Measurements from ENCODE around the gene DNAL1. TPM values are rescaled to one million over a fixed set of nuclear protein-coding genes. Genes with fewer than 3 reads are reported as not detected.

The DNAL1 gene
- total and polyA plus RNA-seq, 10 of the 15 experiments (the other 5 are each of a cell fraction or from before 2014, with no cell fraction given), result 2.4 to 18.2 (median 7.4) TPM

- TF ChIP-seq, protein P1, sequence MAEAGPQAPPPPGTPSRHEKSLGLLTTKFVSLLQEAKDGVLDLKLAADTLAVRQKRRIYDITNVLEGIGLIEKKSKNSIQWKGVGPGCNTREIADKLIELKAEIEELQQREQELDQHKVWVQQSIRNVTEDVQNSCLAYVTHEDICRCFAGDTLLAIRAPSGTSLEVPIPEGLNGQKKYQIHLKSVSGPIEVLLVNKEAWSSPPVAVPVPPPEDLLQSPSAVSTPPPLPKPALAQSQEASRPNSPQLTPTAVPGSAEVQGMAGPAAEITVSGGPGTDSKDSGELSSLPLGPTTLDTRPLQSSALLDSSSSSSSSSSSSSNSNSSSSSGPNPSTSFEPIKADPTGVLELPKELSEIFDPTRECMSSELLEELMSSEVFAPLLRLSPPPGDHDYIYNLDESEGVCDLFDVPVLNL (IDR thresholded peaks at IDR 0.05; ENCODE audit: low read depth, low read length), result no peak
- peak; percentile 49 for TF ChIP-seq NKRF (conservative IDR thresholded peaks at IDR 0.05)
- no peak for TF ChIP-seq CEBPZ (IDR thresholded peaks at IDR 0.05; ENCODE audit: low read depth, low read length)
- TF ChIP-seq ESRRA (IDR thresholded peaks at IDR 0.05; ENCODE audit: low read length), result no peak
- no peak for TF ChIP-seq WRNIP1 (IDR thresholded peaks at IDR 0.05; ENCODE audit: borderline replicate concordance, low read depth, low read length)
- TF ChIP-seq USF2 (IDR thresholded peaks at IDR 0.05; ENCODE audit: borderline replicate concordance, low read depth, low read length), result no peak
- TF ChIP-seq, protein P2, sequence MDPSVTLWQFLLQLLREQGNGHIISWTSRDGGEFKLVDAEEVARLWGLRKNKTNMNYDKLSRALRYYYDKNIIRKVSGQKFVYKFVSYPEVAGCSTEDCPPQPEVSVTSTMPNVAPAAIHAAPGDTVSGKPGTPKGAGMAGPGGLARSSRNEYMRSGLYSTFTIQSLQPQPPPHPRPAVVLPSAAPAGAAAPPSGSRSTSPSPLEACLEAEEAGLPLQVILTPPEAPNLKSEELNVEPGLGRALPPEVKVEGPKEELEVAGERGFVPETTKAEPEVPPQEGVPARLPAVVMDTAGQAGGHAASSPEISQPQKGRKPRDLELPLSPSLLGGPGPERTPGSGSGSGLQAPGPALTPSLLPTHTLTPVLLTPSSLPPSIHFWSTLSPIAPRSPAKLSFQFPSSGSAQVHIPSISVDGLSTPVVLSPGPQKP (IDR thresholded peaks at IDR 0.05; ENCODE audit: low read depth, low read length), result no peak
- TF ChIP-seq SRF (IDR thresholded peaks at IDR 0.05; ENCODE audit: low read depth in 2 of 2, low read length in 2 of 2), result peak in 1 of 2 experiments; percentile 73; a peak in 1 of 4 replicates
- peak; percentile 99 for TF ChIP-seq DPF2 (IDR thresholded peaks at IDR 0.05)
- TF ChIP-seq RBBP5 (conservative IDR thresholded peaks at IDR 0.05), result no peak
- TF ChIP-seq MTA3 (IDR thresholded peaks at IDR 0.05; ENCODE audit: borderline replicate concordance, low read length), result peak; percentile 71; the same call in 1 of the 2 replicates
- TF ChIP-seq RAD51 (IDR thresholded peaks at IDR 0.05), result no peak
- no peak; the same call in 1 of the 2 replicates for TF ChIP-seq ZNF217 (IDR thresholded peaks at IDR 0.05)
- no peak for TF ChIP-seq STAT1 (conservative IDR thresholded peaks at IDR 0.05)
- no peak; the same call in 1 of the 2 replicates for TF ChIP-seq ZNF207 (IDR thresholded peaks at IDR 0.05; ENCODE audit: borderline replicate concordance)
- TF ChIP-seq CREB1 (IDR thresholded peaks at IDR 0.05; ENCODE audit: low read depth), result peak; percentile 48; the same call in 1 of the 2 replicates
- no peak for TF ChIP-seq NR2C1 (IDR thresholded peaks at IDR 0.05)
- TF ChIP-seq HCFC1 (IDR thresholded peaks at IDR 0.05; ENCODE audit: low read length), result no peak
- TF ChIP-seq, protein P3, sequence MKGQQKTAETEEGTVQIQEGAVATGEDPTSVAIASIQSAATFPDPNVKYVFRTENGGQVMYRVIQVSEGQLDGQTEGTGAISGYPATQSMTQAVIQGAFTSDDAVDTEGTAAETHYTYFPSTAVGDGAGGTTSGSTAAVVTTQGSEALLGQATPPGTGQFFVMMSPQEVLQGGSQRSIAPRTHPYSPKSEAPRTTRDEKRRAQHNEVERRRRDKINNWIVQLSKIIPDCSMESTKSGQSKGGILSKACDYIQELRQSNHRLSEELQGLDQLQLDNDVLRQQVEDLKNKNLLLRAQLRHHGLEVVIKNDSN (IDR thresholded peaks at IDR 0.05; ENCODE audit: borderline replicate concordance, extremely low read length, insufficient read depth, low read depth, low read length), result no peak
- TF ChIP-seq NR2C2 (IDR thresholded peaks at IDR 0.05; ENCODE audit: borderline replicate concordance, control insufficient read depth, insufficient read length, low read depth), result no peak
Observed at GRCh38 chr14:73696466-73697400, 51.9 kb downstream of the DNAL1 start (continued).

Data from GM12878 (cell line).